H54 (cell line): ENCODE measurements around the gene LHX5.

Experiments used
- DNase-seq: peaks from one replicate; pipeline ENCODE4 v3.0.0; 2011; ENCODE audit warnings: low spot score, mixed read lengths; ENCODE audit not compliant: insufficient read length
- FAIRE-seq: peaks from 3 replicates; lab custom pipeline; 2011; peaks lifted over from hg19 to GRCh38; lab: Jason Lieb, UNC
- POLR2A ChIP-seq: IDR thresholded peaks from 2 replicates; pipeline ENCODE4 v1.6.1; 2011; ENCODE audit warnings: low read depth, mild to moderate bottlenecking, low read length

Gene LHX5

DNA sequence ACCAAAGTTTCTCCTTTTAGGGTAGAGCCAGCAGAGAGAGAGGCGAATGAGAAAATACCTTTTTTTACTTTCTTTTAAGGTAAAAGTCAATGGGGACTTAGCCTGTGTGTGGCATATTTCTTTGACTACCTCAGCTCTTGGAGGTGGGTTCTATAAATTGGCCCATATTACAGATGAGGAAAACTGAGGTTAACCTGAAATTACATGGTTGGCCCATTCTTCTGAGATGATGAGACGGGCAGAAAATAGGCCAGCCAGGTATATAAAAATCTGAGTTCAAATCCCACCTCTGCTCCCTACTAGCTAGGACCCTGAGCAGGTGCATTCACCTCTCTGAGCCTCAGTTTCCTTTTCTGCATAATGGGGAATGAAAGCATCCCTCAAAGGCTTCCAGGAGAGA lies 22.4 kb downstream of the LHX5 start:
- TF ChIP-seq POLR2A: no peak
- FAIRE-seq (no peak), DNase-seq (no peak)

DNA sequence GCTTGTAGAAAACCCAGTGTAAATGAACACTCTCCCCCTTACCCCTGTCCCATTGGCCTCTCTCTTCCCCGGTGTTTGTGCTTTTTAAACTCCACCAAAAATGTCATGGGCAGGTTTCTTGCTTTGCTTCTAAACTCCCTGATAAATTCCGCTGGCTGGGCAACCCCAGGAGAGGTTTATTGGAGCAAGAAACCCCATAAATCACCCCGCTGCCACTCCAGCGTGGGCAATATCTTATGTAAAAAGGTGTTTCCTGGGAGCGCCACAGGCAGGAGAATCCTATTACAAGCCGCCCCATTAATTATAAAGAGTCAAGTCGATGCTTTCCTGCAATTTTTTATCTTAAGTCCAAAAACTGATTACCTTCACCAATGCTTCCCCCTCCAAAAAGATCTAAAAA lies 22.8 kb downstream of the LHX5 start:
- no peak for TF ChIP-seq POLR2A
- DNase-seq: no peak
- FAIRE-seq: no peak

DNA sequence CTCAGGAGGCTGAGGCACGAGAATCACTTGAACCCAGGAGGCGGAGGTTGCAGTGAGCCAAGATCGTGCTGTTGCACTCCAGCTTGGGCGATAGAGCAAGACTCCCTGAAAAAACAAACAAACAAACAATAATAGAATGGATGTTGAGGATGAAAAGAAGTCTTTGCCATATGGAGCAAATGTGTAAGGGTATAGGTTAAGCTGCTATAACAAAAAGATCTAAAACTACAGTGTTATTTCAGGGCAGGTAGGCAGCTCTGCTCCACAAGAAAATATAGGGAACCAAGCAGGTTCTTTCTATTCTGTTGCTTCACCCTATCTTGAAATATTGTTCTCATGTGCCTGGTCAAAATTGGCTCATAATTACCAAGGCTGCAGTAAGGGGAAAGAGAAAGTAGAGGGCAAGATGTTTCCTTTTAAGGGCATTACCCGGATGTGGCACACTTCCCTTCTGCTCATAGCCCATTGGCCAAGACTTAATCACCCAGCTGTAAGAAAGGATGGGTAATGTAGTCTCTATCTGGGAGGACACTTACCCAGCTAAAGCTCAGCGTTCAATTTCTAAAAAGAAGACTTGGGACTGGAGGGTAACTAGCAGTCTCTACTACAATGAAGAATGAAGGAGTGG lies 26.0 kb downstream of the LHX5 start:
- TF ChIP-seq POLR2A: no peak
- DNase-seq: no peak
- FAIRE-seq: no peak

DNA sequence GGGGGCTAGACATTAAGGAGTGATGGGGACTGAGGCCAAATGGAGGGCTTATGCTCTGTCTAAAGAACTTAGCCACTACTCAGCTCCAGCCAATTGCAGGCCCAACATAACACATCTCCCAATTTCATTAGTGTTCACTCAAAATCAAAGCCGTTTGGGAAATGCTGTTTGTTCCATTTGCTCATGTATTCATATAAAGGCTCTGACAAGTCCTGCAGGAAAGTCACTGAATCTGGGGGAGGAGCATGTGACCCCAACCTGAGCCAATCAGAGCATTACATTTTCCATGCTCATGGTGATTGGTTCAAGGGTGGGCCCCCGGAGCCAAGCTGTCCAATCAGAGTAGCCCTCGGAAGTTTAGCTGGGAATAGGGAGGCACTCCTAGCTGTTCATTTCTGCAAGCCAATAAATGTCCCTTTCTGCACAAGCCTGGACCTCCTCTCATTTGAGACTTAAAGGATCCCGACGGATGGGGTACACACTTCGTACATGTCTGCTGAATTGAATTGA lies 28.6 kb downstream of the LHX5 start:
- TF ChIP-seq POLR2A: no peak
- DNase-seq (peak; percentile 63), FAIRE-seq (no peak)

DNA sequence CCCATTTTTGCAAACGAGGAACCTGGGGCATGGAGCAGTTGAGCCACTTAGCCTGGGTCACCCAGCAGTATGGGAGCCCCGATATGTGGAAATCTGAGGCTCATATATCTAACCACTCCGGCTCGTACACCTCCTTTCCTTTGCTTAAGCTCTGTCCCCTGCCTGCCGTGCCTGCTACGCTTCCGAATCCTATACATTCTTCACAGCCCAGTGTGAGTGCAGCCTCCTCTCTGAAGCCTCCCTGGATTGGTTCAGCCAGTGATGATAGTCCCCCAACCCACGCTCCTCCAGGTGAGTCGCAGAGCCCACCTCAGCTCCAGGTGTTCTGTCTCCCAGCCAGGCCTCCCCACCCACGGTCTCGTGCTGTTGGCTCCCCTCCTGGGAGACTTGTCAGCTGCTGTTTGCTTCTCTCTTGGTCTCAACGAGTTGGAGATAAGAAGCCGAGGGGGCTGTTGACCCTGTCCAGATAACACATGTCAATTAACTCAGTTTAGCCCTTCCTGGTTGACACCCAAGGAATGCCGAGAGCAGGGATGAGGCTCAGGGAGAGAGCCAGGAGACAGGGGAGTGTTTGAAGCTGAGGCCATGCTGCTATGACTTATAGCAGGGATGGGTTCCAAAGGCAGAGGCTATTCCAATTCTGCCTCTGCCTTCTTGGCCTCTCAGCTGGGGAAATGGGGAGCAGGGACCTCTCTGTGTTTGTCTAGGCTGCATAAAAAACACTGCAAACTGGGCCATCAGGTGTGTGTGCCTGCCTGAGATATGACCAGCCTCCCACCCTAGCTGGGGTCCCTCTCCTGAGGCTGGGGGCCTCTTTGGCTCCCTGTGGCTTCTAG lies 30.5 kb downstream of the LHX5 start:
- DNase-seq (no peak), FAIRE-seq (no peak)
- no peak for TF ChIP-seq POLR2A

DNA sequence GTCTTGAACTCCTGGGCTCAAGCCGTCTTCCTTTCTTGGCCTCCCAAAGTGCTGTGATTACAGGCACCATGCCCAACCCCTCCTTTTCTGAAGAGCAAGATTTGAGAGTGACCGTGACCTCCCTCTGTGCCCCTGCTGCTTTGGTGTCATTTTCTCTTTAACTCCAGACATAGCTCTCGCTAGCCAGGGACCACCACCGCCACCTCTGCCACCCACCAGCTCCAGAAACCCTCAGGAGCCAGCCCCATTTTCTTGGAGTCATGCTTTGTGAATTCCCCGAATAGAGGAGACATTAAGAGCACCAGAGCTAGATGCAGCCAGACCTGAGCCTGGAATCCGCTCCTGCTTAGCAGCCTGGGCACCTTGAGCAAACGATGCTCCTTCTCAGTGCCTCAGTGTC lies 31.3 kb downstream of the LHX5 start:
- DNase-seq: no peak
- FAIRE-seq: no peak
- no peak for TF ChIP-seq POLR2A

DNA sequence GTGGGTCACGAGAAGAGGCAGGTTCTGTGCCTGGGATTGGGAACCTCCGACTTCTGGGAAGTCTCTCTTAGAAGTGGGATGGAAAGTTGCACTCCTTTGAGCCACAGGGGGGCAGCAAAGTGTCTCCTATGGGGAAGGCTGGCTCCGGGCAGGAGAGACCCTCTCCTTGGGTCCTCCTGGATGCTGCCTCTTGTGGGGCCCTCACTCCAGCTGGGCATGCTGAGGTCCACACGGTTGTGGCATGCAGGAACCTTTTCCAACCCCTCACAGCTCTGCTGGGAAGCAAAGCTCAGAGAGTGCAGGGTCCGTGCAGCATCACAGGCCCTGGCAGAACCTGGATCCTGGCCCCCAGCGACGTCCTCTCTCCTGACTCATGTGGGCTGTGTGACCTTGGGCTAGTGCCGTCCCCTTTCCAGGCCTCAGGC lies 32.1 kb downstream of the LHX5 start:
- no peak for DNase-seq
- no peak for FAIRE-seq
- TF ChIP-seq POLR2A: no peak

DNA sequence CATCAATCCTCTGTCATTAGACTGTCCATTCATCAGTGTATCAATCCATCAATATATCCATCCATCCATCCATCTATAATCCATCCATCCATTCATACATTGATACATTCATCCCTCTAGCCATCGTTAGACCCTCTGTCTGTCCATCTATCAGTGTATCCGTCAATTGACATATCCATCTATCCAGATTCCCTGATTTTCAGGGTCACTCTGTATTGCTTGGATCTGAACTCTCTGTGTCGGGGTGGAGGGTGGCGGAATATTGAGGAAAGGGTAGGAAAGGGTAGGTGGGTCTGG lies 32.4 kb downstream of the LHX5 start:
- FAIRE-seq (no peak), DNase-seq (no peak)
- no peak for TF ChIP-seq POLR2A

DNA sequence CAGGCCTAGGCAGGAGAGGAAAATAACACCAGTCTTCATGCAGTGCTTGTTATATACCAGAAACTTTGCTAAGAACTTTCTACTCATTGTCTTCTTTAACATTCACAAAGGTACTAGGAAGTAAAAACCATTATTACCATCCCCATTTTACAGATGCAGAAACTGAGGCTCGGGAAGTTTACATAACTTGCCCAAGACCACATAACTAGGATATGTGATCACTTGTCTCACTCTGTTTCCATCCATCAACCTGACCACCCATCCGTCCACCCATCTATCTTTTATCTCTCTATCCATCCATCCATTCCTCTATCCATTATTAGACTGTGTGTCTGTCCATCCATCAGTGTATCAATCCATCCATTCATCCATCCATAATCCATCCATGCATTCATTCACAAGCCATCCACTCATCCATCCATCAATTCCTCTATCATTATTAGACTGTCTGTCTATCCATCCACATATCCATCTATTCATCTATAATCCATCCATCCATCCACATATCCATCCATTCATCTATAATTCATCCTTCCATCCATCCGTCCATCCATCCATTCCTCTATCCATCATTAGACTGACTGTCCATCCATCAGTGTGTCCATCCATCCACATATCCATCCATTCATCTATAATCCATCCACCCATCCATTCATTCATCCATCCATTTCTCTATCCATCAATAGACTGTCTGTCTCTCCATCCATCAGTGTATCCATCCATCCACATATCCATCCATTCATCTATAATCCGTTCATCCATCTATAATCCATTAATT lies 33.0 kb downstream of the LHX5 start:
- DNase-seq (no peak), FAIRE-seq (no peak)
- TF ChIP-seq POLR2A: no peak

DNA sequence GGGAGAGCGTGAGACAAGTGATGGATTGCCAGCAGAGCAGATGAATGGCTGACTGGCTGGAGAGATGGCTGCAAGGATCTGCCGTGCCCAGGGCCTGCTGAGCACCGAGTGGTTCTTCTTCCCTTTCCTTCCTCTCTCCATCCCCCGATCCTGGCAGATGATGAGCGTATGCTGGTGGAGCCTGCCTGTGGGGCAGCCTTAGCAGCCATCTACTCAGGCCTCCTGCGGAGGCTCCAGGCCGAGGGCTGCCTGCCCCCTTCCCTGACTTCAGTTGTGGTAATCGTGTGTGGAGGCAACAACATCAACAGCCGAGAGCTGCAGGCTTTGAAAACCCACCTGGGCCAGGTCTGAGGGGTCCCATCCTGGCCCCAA lies 34.0 kb downstream of the LHX5 start:
- FAIRE-seq: no peak
- no peak for DNase-seq
- no peak for TF ChIP-seq POLR2A

DNA sequence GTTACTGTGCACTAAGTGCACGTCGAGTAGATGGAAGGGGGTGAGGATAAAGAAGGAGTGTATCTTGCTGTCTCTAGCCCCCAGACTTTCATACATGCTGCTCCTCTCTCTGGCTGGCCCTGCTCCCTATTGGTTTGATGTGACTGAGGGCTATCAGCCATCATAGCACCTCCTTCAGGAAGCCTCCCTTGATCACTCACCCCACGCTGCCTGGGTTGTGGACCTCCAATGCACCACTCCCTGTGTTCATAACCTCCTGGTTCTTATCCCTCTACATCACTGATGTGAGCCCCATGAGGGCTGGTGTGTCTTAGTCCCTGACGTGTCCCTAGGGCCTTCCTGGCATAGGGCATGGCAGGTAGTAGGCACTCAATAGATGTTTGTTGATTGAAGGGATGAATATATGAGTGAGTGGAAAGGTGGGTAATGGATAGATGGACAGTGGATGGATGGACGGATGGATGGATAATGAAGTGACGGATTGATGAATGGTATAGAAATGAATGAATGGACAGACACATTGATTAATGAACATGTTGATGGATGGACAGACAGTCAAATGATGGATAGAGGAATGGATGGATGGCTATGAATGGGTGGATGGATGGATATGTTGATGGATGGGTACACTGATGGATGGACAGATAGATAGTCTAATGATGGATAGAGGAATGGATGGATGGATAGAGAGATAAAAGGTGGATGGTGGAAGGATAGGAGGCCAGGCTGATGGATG lies 34.5 kb downstream of the LHX5 start:
- FAIRE-seq (no peak), DNase-seq (no peak)
- no peak for TF ChIP-seq POLR2A

DNA sequence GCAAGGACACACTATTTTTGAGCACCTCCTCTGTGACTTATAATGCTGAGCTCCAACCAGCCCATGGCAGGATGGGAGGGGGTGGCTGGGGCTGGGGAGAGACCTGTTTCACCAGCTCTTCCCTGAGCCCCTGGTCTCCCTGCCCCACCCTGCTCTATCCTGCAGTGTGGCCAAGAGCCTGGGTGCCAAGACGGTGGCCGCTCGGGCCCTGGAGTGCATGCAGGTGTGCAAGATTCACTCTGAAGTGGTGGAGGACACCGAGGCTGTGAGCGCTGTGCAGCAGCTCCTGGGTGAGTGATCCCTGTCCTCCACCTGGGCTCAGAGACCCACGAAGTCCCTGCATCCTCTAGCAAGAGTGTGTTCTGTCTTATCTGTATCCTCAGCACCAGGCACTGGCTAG lies 35.1 kb downstream of the LHX5 start:
- DNase-seq (no peak), FAIRE-seq (no peak)
- no peak for TF ChIP-seq POLR2A

DNA sequence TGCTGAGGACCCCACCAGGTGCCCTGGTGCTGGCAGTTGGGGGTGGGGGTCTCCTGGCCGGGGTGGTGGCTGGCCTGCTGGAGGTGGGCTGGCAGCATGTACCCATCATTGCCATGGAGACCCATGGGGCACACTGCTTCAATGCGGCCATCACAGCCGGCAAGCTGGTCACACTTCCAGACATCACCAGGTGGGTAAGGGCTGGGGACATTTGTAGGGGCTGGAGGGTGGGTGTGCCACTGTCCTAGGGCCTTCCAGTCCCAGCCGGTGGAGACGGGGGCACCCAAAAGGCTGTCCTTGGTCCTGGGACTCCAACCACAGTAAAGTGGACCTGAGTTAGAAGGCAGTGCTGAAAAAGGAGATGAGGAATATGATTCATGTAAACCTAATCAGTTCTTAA lies 36.3 kb downstream of the LHX5 start:
- DNase-seq (no peak), FAIRE-seq (no peak)
- TF ChIP-seq POLR2A: no peak

DNA sequence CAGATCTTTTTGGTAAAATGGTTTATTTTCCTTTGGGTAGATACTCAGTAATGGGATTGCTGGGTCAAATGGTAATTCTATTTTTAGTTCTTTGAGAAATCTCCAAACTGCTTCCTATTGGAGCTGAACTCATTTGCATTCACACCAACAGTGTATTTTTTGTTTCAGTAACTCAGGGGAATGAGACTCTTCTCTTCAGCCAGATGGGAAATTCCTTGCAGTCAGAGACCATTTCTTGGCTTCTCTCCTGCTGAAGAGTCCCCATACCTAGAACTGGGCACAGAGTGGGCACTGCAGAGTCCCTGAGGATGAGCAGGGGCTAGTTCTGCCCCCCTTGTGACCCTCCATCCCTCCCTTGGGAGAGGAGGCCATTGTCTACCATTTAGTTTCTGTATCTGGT lies 38.7 kb downstream of the LHX5 start:
- DNase-seq (no peak), FAIRE-seq (no peak)
- TF ChIP-seq POLR2A: no peak
